ENCODE data around the gene E2F6. TPM values are rescaled to one million over a fixed set of nuclear protein-coding genes. Genes with fewer than 3 reads are reported as not detected.

Gene E2F6
- total and polyA plus RNA-seq, 2 of the 13 experiments (the other 11 are each of a cell fraction or from before 2014, with no cell fraction given) = 27.3 to 36.0 TPM

DNA sequence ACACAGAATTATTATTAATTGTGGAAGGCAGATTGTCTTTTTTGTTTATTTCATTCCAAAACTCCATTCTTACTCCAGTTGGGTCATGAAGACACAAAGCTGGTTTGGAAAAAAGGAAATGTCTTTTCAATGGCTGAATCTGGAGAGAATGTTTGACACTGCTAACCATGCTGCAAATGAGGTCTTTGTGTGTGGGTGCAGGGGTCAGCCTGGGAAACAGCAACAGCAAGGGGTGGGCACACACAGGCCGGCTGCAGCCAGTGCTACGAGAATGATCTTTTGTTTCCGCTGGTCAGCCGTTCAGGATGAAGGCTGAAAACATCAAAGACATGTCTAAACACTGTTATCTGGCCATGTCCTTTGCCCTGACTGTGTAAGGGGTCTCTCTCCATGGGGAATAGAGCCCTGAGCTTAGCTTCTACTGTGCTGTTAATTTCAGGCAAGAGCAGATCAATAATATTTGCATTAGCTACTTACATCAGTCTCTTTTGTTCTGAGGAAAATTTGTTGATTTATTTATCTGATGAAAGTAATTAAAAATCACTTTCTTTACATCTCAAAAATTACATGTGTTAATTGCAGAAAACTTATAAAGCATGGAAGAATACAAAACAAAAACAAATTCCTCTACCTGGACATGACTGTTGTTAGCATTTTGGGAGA lies 33.3 kb upstream of the E2F6 start (continued):
- TF ChIP-seq ZNF552 (CRISPR knock-in tag; IDR thresholded peaks at IDR 0.05; ENCODE audit: borderline replicate concordance) = peak; percentile 81; the same call in 1 of the 2 replicates
- peak; percentile 37; the same call in 1 of the 2 replicates for TF ChIP-seq JUNB (CRISPR knock-in tag; IDR thresholded peaks at IDR 0.05; ENCODE audit: borderline replicate concordance)
- peak; percentile 82; the same call in 1 of the 2 replicates for TF ChIP-seq ZNF709 (CRISPR knock-in tag; IDR thresholded peaks at IDR 0.05)
- peak; percentile 73; the same call in 1 of the 2 replicates for TF ChIP-seq ZNF33B (CRISPR knock-in tag; IDR thresholded peaks at IDR 0.05)
- TF ChIP-seq ZNF557 (CRISPR knock-in tag; IDR thresholded peaks at IDR 0.05) = peak; percentile 81
- peak; percentile 99 for TF ChIP-seq ZBTB20 (CRISPR knock-in tag; IDR thresholded peaks at IDR 0.05; ENCODE audit: borderline replicate concordance, low read depth)
- TF ChIP-seq FOXM1 (CRISPR knock-in tag; IDR thresholded peaks at IDR 0.05) = no peak
- TF ChIP-seq FOXA1 (IDR thresholded peaks at IDR 0.05) = no peak
- peak; percentile 93 for TF ChIP-seq FOXA1 (CRISPR knock-in tag; IDR thresholded peaks at IDR 0.05)
- no peak for TF ChIP-seq GMEB2 (CRISPR knock-in tag; IDR thresholded peaks at IDR 0.05; ENCODE audit: low read depth)
- peak; percentile 99 for TF ChIP-seq ETV5 (CRISPR knock-in tag; IDR thresholded peaks at IDR 0.05; ENCODE audit: borderline replicate concordance)
- peak; percentile 9 for TF ChIP-seq ZEB1 (IDR thresholded peaks at IDR 0.05; ENCODE audit: insufficient replicate concordance, low read depth)
- no peak for TF ChIP-seq ZFP62 (CRISPR knock-in tag; IDR thresholded peaks at IDR 0.05)
- TF ChIP-seq HNRNPK (IDR thresholded peaks at IDR 0.05; ENCODE audit: low read depth, low read length, poor library complexity, severe bottlenecking) = no peak
- TF ChIP-seq TAF15 (IDR thresholded peaks at IDR 0.05; ENCODE audit: low read depth, low read length, poor library complexity, severe bottlenecking) = no peak
- peak; percentile 44 for TF ChIP-seq STAG1 (CRISPR knock-in tag; IDR thresholded peaks at IDR 0.05)
- TF ChIP-seq, protein P1, sequence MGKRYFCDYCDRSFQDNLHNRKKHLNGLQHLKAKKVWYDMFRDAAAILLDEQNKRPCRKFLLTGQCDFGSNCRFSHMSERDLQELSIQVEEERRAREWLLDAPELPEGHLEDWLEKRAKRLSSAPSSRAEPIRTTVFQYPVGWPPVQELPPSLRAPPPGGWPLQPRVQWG (CRISPR knock-in tag; IDR thresholded peaks at IDR 0.05; ENCODE audit: borderline replicate concordance, low read depth) = no peak
- TF ChIP-seq ZBTB8A (CRISPR knock-in tag; IDR thresholded peaks at IDR 0.05; ENCODE audit: borderline replicate concordance, low read depth) = no peak
- TF ChIP-seq, protein P2, sequence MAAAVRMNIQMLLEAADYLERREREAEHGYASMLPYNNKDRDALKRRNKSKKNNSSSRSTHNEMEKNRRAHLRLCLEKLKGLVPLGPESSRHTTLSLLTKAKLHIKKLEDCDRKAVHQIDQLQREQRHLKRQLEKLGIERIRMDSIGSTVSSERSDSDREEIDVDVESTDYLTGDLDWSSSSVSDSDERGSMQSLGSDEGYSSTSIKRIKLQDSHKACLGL (CRISPR knock-in tag; IDR thresholded peaks at IDR 0.05) = no peak; the same call in 1 of the 2 replicates
- no peak for TF ChIP-seq ZIK1 (CRISPR knock-in tag; IDR thresholded peaks at IDR 0.05; ENCODE audit: borderline replicate concordance, low read depth)
- peak; percentile 99 for TF ChIP-seq RXRA (CRISPR knock-in tag; IDR thresholded peaks at IDR 0.05)
- peak; percentile 22; the same call in 1 of the 2 replicates for TF ChIP-seq TEF (CRISPR knock-in tag; IDR thresholded peaks at IDR 0.05)
- peak; percentile 80 for TF ChIP-seq ZNF335 (CRISPR knock-in tag; IDR thresholded peaks at IDR 0.05)
- no peak for TF ChIP-seq NBN (conservative IDR thresholded peaks at IDR 0.05)
- no peak for TF ChIP-seq ZNF354B (CRISPR knock-in tag; IDR thresholded peaks at IDR 0.05)
- TF ChIP-seq ZNF563 (CRISPR knock-in tag; IDR thresholded peaks at IDR 0.05) = peak; percentile 55; the same call in 1 of the 2 replicates
- 0 out of 2 replicates have a peak, but pooled peaks have one; percentile 23 for TF ChIP-seq ZNF674 (CRISPR knock-in tag; IDR thresholded peaks at IDR 0.05; ENCODE audit: low read depth)
- no peak for TF ChIP-seq PRPF4 (IDR thresholded peaks at IDR 0.05; ENCODE audit: low read depth, low read length, poor library complexity, severe bottlenecking)
- TF ChIP-seq ZNF816 (CRISPR knock-in tag; IDR thresholded peaks at IDR 0.05; ENCODE audit: borderline replicate concordance) = peak; percentile 94; the same call in 1 of the 2 replicates

Measured in HepG2 (cell line).